SIG-M5 treated with dmso at 0.1 percent for 504 hours (cell line): Measurements from ENCODE around the gene ARHGAP31.
"Not testable (repeated sequence)": the region's sequence is repeated elsewhere in the genome, so short reads cannot be mapped to it uniquely, and the experiment has no call there.

Experiments
- DNase-seq: peaks from one replicate; lab custom pipeline; 2025; ENCODE audit not compliant: unreplicated experiment; lab: John Stamatoyannopoulos, UW

ARHGAP31 gene

GRCh38 chr3:119293871-119294695 lies at the start of gene ARHGAP31:
Gene ARHGAP31, plus strand, starts transcription at chr3:119294383. Its CDS starts 522 bp downstream, at chr3:119294905.
- DNase-seq, result peak; percentile 63

- no peak for DNase-seq
Observed at GRCh38 chr3:119245778-119246177, 48.4 kb upstream of the ARHGAP31 start.

- no peak for DNase-seq
Observed at GRCh38 chr3:119255214-119255613, 39.0 kb upstream of the ARHGAP31 start.

- DNase-seq, result no peak
Observed at GRCh38 chr3:119257111-119257510, 37.1 kb upstream of the ARHGAP31 start.

- peak; percentile 27 for DNase-seq
Observed at GRCh38 chr3:119257654-119258410, 36.4 kb upstream of the ARHGAP31 start.

- peak; percentile 68 for DNase-seq
Observed at GRCh38 chr3:119258915-119259314, 35.3 kb upstream of the ARHGAP31 start.

- DNase-seq, result no peak
Observed at GRCh38 chr3:119259821-119260220, 34.4 kb upstream of the ARHGAP31 start.

GRCh38 chr3:119261055-119261454 lies 33.1 kb upstream of the ARHGAP31 start:
- no peak for DNase-seq

GRCh38 chr3:119270212-119270611 lies 24.0 kb upstream of the ARHGAP31 start:
- DNase-seq, result not testable (repeated sequence)

- DNase-seq, result no peak
Observed at GRCh38 chr3:119276680-119277079, 17.5 kb upstream of the ARHGAP31 start.

GRCh38 chr3:119279101-119279554 lies 15.1 kb upstream of the ARHGAP31 start:
- no peak for DNase-seq

- no peak for DNase-seq
Observed at GRCh38 chr3:119279584-119280243, 14.5 kb upstream of the ARHGAP31 start.

GRCh38 chr3:119288669-119289403 lies 5.3 kb upstream of the ARHGAP31 start:
- DNase-seq, result no peak

GRCh38 chr3:119289404-119289770 lies 4.8 kb upstream of the ARHGAP31 start:
- peak; percentile 17 for DNase-seq

- DNase-seq, result no peak
Observed at GRCh38 chr3:119290613-119291012, 3.6 kb upstream of the ARHGAP31 start.

- no peak for DNase-seq
Observed at GRCh38 chr3:119291062-119291700, 3.0 kb upstream of the ARHGAP31 start.

- no peak for DNase-seq
Observed at GRCh38 chr3:119292666-119293065, 1.5 kb upstream of the ARHGAP31 start.

- no peak for DNase-seq
Observed at GRCh38 chr3:119293105-119293870, 895 bp upstream of the ARHGAP31 start.
